GM12878 (cell line): ENCODE results near the gene MAPT.

Source experiments
- CHD4 ChIP-seq: fragments of 200-600 bp; sonication (generic); IDR thresholded peaks from 2 replicates; pipeline ENCODE4 v1.6.1; 2016; ENCODE audit warnings: mild to moderate bottlenecking
- CTCF ChIP-seq, 3 experiments: IDR thresholded peaks in 2 of 3; conservative IDR thresholded peaks in 1 of 3; 2 replicates each; pipeline ENCODE4 v1.5.1; 2011; ENCODE audit warnings: low read depth in 3 of 3, low read length in 3 of 3, mild to moderate bottlenecking in 3 of 3, control low read depth in 2 of 3, moderate library complexity in 2 of 3, inconsistent platforms in 1 of 3, mixed read lengths in 1 of 3; ENCODE audit not compliant: control insufficient read depth in 2 of 3, insufficient read depth in 1 of 3; ENCODE audit errors: extremely low read depth in 1 of 3
- EP300 ChIP-seq, 2 experiments: fragments of 150-350 bp in 1 of 2; IDR thresholded peaks; 2 replicates each; pipeline ENCODE4 v1.6.1; 2011 to 2012; ENCODE audit warnings: low read depth in 2 of 2, low read length in 2 of 2, borderline replicate concordance in 1 of 2, improper control_type of control experiment in 1 of 2, inconsistent platforms in 1 of 2; ENCODE audit not compliant: control insufficient read depth in 1 of 2
- NBN ChIP-seq: fragments of 450-650 bp; IDR thresholded peaks from 2 replicates; pipeline ENCODE4 v1.6.1; 2016
- PML ChIP-seq: IDR thresholded peaks from 2 replicates; pipeline ENCODE4 v1.6.1; 2012; ENCODE audit warnings: low read length, inconsistent platforms
- RAD21 ChIP-seq: IDR thresholded peaks from 2 replicates; pipeline ENCODE4 v1.6.1; 2011; ENCODE audit warnings: mild to moderate bottlenecking, low read depth, low read length, moderate library complexity; ENCODE audit not compliant: insufficient read depth
- RELA ChIP-seq: fragments of 450-650 bp; IDR thresholded peaks from 2 replicates; pipeline ENCODE4 v1.8.0; 2014; ENCODE audit warnings: borderline replicate concordance; ENCODE audit not compliant: partially characterized antibody
- TF ChIP-seq, protein P1 (sequence below): IDR thresholded peaks from 2 replicates; pipeline ENCODE4 v1.6.1; 2011; ENCODE audit warnings: borderline replicate concordance, low read depth, mild to moderate bottlenecking, moderate library complexity, mixed read lengths, low read length; ENCODE audit not compliant: insufficient read depth; ENCODE audit errors: extremely low read length
- TF ChIP-seq, protein P2 (sequence below): fragments of 450-650 bp; IDR thresholded peaks from 2 replicates; pipeline ENCODE4 v1.6.1; 2017; ENCODE audit warnings: mild to moderate bottlenecking, low read depth, inconsistent platforms; ENCODE audit not compliant: poor library complexity, severe bottlenecking
- TF ChIP-seq, protein P3 (sequence below): fragments of 450-650 bp; formaldehyde crosslinking; IDR thresholded peaks from 2 replicates; pipeline ENCODE4 v1.4.0; 2020; ENCODE audit warnings: mild to moderate bottlenecking, moderate library complexity

GRCh38 chr17:46056800-46057304, 162.5 kb downstream of the MAPT start:
- TF ChIP-seq PML (no peak), CTCF (IDR thresholded peaks at IDR 0.05 in 2 of 3, conservative IDR thresholded peaks at IDR 0.05 in 1 of 3; ENCODE audit: control insufficient read depth in 2 of 3, extremely low read depth in 1 of 3, insufficient read depth in 1 of 3, low read depth in 3 of 3, low read length in 3 of 3) (no peak), RELA (no peak), NBN (no peak), CHD4 (no peak), EP300 (IDR thresholded peaks at IDR 0.05; ENCODE audit: borderline replicate concordance in 1 of 2, control insufficient read depth in 1 of 2, low read depth in 2 of 2, low read length in 2 of 2) (no peak), RAD21 (no peak)
- TF ChIP-seq, protein P1, sequence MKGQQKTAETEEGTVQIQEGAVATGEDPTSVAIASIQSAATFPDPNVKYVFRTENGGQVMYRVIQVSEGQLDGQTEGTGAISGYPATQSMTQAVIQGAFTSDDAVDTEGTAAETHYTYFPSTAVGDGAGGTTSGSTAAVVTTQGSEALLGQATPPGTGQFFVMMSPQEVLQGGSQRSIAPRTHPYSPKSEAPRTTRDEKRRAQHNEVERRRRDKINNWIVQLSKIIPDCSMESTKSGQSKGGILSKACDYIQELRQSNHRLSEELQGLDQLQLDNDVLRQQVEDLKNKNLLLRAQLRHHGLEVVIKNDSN: no peak
- TF ChIP-seq, protein P2, sequence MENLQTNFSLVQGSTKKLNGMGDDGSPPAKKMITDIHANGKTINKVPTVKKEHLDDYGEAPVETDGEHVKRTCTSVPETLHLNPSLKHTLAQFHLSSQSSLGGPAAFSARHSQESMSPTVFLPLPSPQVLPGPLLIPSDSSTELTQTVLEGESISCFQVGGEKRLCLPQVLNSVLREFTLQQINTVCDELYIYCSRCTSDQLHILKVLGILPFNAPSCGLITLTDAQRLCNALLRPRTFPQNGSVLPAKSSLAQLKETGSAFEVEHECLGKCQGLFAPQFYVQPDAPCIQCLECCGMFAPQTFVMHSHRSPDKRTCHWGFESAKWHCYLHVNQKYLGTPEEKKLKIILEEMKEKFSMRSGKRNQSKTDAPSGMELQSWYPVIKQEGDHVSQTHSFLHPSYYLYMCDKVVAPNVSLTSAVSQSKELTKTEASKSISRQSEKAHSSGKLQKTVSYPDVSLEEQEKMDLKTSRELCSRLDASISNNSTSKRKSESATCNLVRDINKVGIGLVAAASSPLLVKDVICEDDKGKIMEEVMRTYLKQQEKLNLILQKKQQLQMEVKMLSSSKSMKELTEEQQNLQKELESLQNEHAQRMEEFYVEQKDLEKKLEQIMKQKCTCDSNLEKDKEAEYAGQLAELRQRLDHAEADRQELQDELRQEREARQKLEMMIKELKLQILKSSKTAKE: no peak
- TF ChIP-seq, protein P3, sequence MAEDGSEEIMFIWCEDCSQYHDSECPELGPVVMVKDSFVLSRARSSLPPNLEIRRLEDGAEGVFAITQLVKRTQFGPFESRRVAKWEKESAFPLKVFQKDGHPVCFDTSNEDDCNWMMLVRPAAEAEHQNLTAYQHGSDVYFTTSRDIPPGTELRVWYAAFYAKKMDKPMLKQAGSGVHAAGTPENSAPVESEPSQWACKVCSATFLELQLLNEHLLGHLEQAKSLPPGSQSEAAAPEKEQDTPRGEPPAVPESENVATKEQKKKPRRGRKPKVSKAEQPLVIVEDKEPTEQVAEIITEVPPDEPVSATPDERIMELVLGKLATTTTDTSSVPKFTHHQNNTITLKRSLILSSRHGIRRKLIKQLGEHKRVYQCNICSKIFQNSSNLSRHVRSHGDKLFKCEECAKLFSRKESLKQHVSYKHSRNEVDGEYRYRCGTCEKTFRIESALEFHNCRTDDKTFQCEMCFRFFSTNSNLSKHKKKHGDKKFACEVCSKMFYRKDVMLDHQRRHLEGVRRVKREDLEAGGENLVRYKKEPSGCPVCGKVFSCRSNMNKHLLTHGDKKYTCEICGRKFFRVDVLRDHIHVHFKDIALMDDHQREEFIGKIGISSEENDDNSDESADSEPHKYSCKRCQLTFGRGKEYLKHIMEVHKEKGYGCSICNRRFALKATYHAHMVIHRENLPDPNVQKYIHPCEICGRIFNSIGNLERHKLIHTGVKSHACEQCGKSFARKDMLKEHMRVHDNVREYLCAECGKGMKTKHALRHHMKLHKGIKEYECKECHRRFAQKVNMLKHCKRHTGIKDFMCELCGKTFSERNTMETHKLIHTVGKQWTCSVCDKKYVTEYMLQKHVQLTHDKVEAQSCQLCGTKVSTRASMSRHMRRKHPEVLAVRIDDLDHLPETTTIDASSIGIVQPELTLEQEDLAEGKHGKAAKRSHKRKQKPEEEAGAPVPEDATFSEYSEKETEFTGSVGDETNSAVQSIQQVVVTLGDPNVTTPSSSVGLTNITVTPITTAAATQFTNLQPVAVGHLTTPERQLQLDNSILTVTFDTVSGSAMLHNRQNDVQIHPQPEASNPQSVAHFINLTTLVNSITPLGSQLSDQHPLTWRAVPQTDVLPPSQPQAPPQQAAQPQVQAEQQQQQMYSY (CRISPR knock-in tag): no peak
